Neural cell (in vitro differentiated cells): ENCODE results near the gene PON3. TPM values are rescaled to one million over a fixed set of nuclear protein-coding genes. Genes with fewer than 3 reads are reported as not detected.

Experiments
- H2AFZ ChIP-seq: fragments of 200-600, 300-800 bp; sonication (generic), shearing (Covaris generic); 2 replicates; pipeline ENCODE4 v1.6.0; 2014; ENCODE audit warnings: low read depth, mild to moderate bottlenecking, antibody characterized with exemption, low read length, moderate library complexity
- H3F3A ChIP-seq: fragments of 200-600 bp; shearing (Covaris generic); 2 replicates; pipeline ENCODE4 v1.6.1; 2016; ENCODE audit warnings: mild to moderate bottlenecking, moderate library complexity, mixed read lengths, antibody characterized with exemption, low read length; ENCODE audit not compliant: insufficient read depth, poor library complexity, severe bottlenecking
- H3K27ac ChIP-seq: fragments of 200-600, 300-800 bp; sonication (generic), shearing (Covaris generic); 2 replicates; pipeline ENCODE4 v1.5.1; 2014; ENCODE audit warnings: mild to moderate bottlenecking, low read length, moderate library complexity
- H3K27me3 ChIP-seq: fragments of 300-800, 200-600 bp; sonication (generic), shearing (Covaris generic); 2 replicates; pipeline ENCODE4 v1.6.0; 2014; ENCODE audit warnings: mild to moderate bottlenecking, low read depth, low read length, moderate library complexity; ENCODE audit not compliant: insufficient read depth
- H3K36me3 ChIP-seq: fragments of 300-800, 200-600 bp; sonication (generic), shearing (Covaris generic); 2 replicates; pipeline ENCODE4 v1.5.1; 2014; ENCODE audit warnings: mild to moderate bottlenecking, antibody characterized with exemption, low read length, moderate library complexity; ENCODE audit not compliant: insufficient read depth
- H3K4me2 ChIP-seq: fragments of 300-800, 200-600 bp; sonication (generic), shearing (Covaris generic); 2 replicates; pipeline ENCODE4 v1.6.0; 2014; ENCODE audit warnings: mild to moderate bottlenecking, low read length
- H3K4me3 ChIP-seq: fragments of 300-800, 200-600 bp; sonication (generic), shearing (Covaris generic); 2 replicates; pipeline ENCODE4 v1.5.1; 2014; ENCODE audit warnings: mild to moderate bottlenecking, low read length, moderate library complexity
- H3K79me2 ChIP-seq: fragments of 200-600 bp; shearing (Covaris generic); replicated peaks from 2 replicates; pipeline ENCODE4 v1.6.0; 2014; ENCODE audit warnings: mild to moderate bottlenecking, low read length, moderate library complexity; ENCODE audit not compliant: insufficient read depth
- H3K9ac ChIP-seq: fragments of 300-800, 200-600 bp; sonication (generic), shearing (Covaris generic); 2 replicates; pipeline ENCODE4 v1.6.1; 2016; ENCODE audit warnings: mild to moderate bottlenecking, low read length, mixed read lengths
- H3K9me2 ChIP-seq: fragments of 200-600 bp; shearing (Covaris generic); 2 replicates; pipeline ENCODE4 v1.6.1; 2016; ENCODE audit warnings: mild to moderate bottlenecking, low read length, mixed read lengths; ENCODE audit not compliant: insufficient read depth
- H3K9me3 ChIP-seq: fragments of 200-600, 300-800 bp; sonication (generic), shearing (Covaris generic); 2 replicates; pipeline ENCODE4 v1.6.1; 2016; ENCODE audit warnings: mild to moderate bottlenecking, mixed run types, low read length, moderate library complexity, mixed read lengths
- H4K20me1 ChIP-seq: fragments of 200-600 bp; shearing (Covaris generic); 2 replicates; pipeline ENCODE4 v1.6.1; 2016; ENCODE audit warnings: mild to moderate bottlenecking, mixed run types; ENCODE audit not compliant: insufficient read depth
- CTCF ChIP-seq: fragments of 450-650 bp; IDR thresholded peaks from 2 replicates; pipeline ENCODE4 v1.5.1; 2014; ENCODE audit warnings: antibody characterized with exemption, mild to moderate bottlenecking, moderate library complexity; ENCODE audit not compliant: poor library complexity, severe bottlenecking
- EP300 ChIP-seq: fragments of 450-650 bp; conservative IDR thresholded peaks from 2 replicates; pipeline ENCODE4 v1.6.1; 2014; ENCODE audit warnings: antibody characterized with exemption, mild to moderate bottlenecking, moderate library complexity; ENCODE audit not compliant: poor library complexity, severe bottlenecking
- EZH2 ChIP-seq: fragments of 200-600, 300-800 bp; shearing (Covaris generic), sonication (generic); IDR thresholded peaks from 2 replicates; pipeline ENCODE4 v1.6.1; 2014; ENCODE audit warnings: antibody characterized with exemption, low read length, borderline replicate concordance, mild to moderate bottlenecking; ENCODE audit not compliant: insufficient read depth, poor library complexity, severe bottlenecking
- MXI1 ChIP-seq: fragments of 450-650 bp; conservative IDR thresholded peaks from 2 replicates; pipeline ENCODE4 v1.6.1; 2014; ENCODE audit warnings: antibody characterized with exemption, mild to moderate bottlenecking; ENCODE audit not compliant: poor library complexity, severe bottlenecking
- POLR2AphosphoS5 ChIP-seq: IDR thresholded peaks from 2 replicates; pipeline ENCODE4 v1.6.1; 2012
- RAD21 ChIP-seq: fragments of 450-650 bp; conservative IDR thresholded peaks from 2 replicates; pipeline ENCODE4 v1.6.1; 2014; ENCODE audit warnings: antibody characterized with exemption, mild to moderate bottlenecking, moderate library complexity
- SMC3 ChIP-seq: fragments of 450-650 bp; conservative IDR thresholded peaks from 2 replicates; pipeline ENCODE4 v1.6.1; 2014; ENCODE audit warnings: antibody characterized with exemption, mild to moderate bottlenecking, moderate library complexity; ENCODE audit not compliant: poor library complexity
- TAF1 ChIP-seq: IDR thresholded peaks from 2 replicates; pipeline ENCODE4 v1.6.1; 2012; ENCODE audit warnings: low read depth
- polyA plus RNA-seq: library from polyadenylated mRNA; depleted of rRNA; stranded (reverse); fragments of >200 nt; gene quantifications from 2 replicates; pipeline ENCODE4 v1.2.3, GENCODE V29; 2014
- TF ChIP-seq, protein P1 (sequence below): IDR thresholded peaks from 2 replicates; pipeline ENCODE4 v1.6.1; 2012; ENCODE audit warnings: borderline replicate concordance

PON3 gene
- polyA plus RNA-seq, 1 donor from 2014 or later: not detected

DNA sequence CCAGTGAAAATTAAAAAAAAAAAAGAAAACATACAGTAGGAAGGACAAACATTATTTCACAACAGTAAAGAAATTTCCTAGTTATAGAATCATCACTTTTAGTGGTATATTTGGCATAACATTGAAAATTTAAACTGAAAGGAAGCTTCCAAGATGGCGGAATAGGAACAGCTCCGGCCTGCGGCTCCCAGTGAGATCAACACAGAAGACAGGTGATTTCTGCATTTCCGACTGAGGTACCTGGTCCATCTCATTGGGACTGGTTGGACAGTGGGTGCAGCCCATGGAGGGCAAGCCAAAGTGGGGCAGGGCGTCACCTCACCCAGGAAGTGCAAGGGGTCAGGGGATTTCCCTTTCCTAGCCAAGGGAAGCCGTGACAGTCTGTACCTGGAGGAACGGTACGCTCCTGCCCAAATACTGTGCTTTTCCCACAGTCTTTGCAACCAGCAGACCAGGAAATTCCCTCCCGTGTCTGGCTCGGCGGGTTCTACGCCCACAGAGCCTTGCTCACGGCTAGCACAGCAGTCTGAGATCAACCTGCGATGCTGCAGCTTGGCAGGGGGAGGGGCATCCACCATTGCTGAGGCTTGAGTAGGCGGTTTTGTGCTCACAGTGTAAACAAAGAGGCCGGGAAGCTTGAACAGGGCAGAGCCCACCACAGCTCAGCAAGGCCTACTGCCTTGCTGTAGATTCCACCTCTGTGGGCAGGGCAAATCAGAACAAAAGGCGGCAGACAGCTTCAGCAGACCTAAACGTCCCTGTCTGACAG lies 19.4 kb downstream of the PON3 start:
- H3K9ac ChIP-seq: no peak overlapping the region
- H3K27ac ChIP-seq: no peak overlapping the region
- TF ChIP-seq EP300: no peak
- no peaks in the 10 kb centered on the region for H4K20me1 ChIP-seq
- H3K4me3 ChIP-seq: no peak overlapping the region
- no peaks in the 10 kb centered on the region for H3K9me3 ChIP-seq
- no peaks in the 10 kb centered on the region for H3K36me3 ChIP-seq
- no peak overlapping the region for H2AFZ ChIP-seq
- no peaks in the 10 kb centered on the region for H3K27me3 ChIP-seq
- H3F3A ChIP-seq: no peaks in the 10 kb centered on the region
- H3K4me2 ChIP-seq: no peak overlapping the region
- no peaks in the 10 kb centered on the region for H3K9me2 ChIP-seq
- H3K79me2 ChIP-seq: no peaks in the 10 kb centered on the region

DNA sequence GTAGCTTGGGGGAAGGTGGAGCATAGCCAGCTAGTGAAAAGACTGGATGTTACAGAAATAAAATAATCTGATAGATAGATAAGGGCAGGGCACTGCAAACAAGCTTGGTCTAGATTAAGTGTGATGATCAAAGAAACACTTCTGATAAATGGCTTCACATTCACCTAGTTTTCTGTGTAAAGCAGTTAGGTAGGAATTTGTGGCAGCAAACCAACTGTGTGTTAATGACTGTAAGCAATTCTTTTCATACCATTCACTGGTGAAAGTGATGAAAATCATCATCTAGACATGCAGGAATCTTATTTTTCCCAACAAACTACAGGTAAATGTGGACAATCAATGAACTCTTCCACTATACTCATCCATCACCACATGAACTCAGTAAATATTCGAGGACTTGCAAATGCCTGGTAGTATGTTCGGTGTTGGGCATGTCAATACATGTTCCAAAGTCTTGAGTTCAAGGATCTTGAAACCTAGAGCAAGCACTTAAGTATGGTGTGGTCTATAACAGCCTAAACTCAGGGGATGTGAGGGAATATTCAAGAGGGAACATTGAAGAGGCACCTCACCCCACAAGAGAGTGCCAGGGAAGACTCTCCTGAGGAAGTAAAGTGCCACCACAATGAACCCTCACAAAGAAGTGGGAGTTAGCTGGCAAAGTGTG lies 20.5 kb downstream of the PON3 start:
- no peaks in the 10 kb centered on the region for H3K36me3 ChIP-seq
- H2AFZ ChIP-seq: no peak overlapping the region
- H3K79me2 ChIP-seq: no peaks in the 10 kb centered on the region

More for the DNA sequence above, 20.5 kb downstream of the PON3 start:
- no peak overlapping the region for H3K4me2 ChIP-seq
- H4K20me1 ChIP-seq: no peaks in the 10 kb centered on the region
- no peaks in the 10 kb centered on the region for H3K27me3 ChIP-seq
- H3K9me2 ChIP-seq: no peaks in the 10 kb centered on the region
- H3K9me3 ChIP-seq: no peaks in the 10 kb centered on the region
- TF ChIP-seq, protein P1, sequence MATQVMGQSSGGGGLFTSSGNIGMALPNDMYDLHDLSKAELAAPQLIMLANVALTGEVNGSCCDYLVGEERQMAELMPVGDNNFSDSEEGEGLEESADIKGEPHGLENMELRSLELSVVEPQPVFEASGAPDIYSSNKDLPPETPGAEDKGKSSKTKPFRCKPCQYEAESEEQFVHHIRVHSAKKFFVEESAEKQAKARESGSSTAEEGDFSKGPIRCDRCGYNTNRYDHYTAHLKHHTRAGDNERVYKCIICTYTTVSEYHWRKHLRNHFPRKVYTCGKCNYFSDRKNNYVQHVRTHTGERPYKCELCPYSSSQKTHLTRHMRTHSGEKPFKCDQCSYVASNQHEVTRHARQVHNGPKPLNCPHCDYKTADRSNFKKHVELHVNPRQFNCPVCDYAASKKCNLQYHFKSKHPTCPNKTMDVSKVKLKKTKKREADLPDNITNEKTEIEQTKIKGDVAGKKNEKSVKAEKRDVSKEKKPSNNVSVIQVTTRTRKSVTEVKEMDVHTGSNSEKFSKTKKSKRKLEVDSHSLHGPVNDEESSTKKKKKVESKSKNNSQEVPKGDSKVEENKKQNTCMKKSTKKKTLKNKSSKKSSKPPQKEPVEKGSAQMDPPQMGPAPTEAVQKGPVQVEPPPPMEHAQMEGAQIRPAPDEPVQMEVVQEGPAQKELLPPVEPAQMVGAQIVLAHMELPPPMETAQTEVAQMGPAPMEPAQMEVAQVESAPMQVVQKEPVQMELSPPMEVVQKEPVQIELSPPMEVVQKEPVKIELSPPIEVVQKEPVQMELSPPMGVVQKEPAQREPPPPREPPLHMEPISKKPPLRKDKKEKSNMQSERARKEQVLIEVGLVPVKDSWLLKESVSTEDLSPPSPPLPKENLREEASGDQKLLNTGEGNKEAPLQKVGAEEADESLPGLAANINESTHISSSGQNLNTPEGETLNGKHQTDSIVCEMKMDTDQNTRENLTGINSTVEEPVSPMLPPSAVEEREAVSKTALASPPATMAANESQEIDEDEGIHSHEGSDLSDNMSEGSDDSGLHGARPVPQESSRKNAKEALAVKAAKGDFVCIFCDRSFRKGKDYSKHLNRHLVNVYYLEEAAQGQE: no peak
- no peak for TF ChIP-seq SMC3
- TF ChIP-seq TAF1: no peak
- TF ChIP-seq RAD21: no peak
- no peak for TF ChIP-seq MXI1
- TF ChIP-seq CTCF: no peak
- no peak for TF ChIP-seq POLR2AphosphoS5
- no peak for TF ChIP-seq EZH2
- no peak for TF ChIP-seq EP300
- H3K9ac ChIP-seq: no peak overlapping the region
- no peak overlapping the region for H3K4me3 ChIP-seq
- no peaks in the 10 kb centered on the region for H3F3A ChIP-seq
- no peak overlapping the region for H3K27ac ChIP-seq
